Measurements from ENCODE around the gene PAMR1. TPM values are rescaled to one million over a fixed set of nuclear protein-coding genes. Genes with fewer than 3 reads are reported as not detected.

The PAMR1 gene, protein sequence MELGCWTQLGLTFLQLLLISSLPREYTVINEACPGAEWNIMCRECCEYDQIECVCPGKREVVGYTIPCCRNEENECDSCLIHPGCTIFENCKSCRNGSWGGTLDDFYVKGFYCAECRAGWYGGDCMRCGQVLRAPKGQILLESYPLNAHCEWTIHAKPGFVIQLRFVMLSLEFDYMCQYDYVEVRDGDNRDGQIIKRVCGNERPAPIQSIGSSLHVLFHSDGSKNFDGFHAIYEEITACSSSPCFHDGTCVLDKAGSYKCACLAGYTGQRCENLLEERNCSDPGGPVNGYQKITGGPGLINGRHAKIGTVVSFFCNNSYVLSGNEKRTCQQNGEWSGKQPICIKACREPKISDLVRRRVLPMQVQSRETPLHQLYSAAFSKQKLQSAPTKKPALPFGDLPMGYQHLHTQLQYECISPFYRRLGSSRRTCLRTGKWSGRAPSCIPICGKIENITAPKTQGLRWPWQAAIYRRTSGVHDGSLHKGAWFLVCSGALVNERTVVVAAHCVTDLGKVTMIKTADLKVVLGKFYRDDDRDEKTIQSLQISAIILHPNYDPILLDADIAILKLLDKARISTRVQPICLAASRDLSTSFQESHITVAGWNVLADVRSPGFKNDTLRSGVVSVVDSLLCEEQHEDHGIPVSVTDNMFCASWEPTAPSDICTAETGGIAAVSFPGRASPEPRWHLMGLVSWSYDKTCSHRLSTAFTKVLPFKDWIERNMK
- total RNA-seq: 68.3 and 68.9 TPM in 2 replicates

GRCh38 chr11:35525501-35526175 lies at the start of gene PAMR1:
TSS of gene PAMR1 (minus strand) at chr11:35525616. CDS start at chr11:35525585, 31 bp downstream.

GRCh38 chr11:35419184-35419829 lies 106.1 kb downstream of the PAMR1 start, which contains the start of gene SLC1A2:
TSS of gene SLC1A2 (minus strand) at chr11:35419558. CDS start at chr11:35418966, 592 bp downstream.

Other genes starting within 250 kb of the PAMR1 start
- gene SLC1A2, start 106.1 kb downstream of the PAMR1 start, total RNA-seq: under 0.01 and 0.29 TPM in 2 replicates
- gene FJX1, start 92.8 kb upstream of the PAMR1 start, total RNA-seq: 21.6 and 22.2 TPM in 2 replicates
- 15.1 and 32.0 TPM in 2 replicates for gene TRIM44, start 137.2 kb upstream of the PAMR1 start, total RNA-seq

All from myometrial cell (primary cell).